Ovary (tissue), 9 donors: Measurements from ENCODE around the gene VAV3. TPM values are rescaled to one million over a fixed set of nuclear protein-coding genes. Genes with fewer than 3 reads are reported as not detected.

Source experiments
- DNase-seq, 5 donors: peaks; one replicate each; pipeline ENCODE4 v3.0.0-alpha.2; 2019 to 2020
- H3K27ac ChIP-seq, 2 donors: fragments of 200-600 bp; one replicate each; pipeline versions ENCODE4 v1.5.1 to v1.8.0; 2019 to 2022
- H3K27me3 ChIP-seq: fragments of 200-600 bp; one replicate; pipeline ENCODE4 v1.8.0; 2022
- H3K36me3 ChIP-seq: fragments of 200-600 bp; sonication (generic); one replicate; pipeline ENCODE4 v1.5.1; 2019
- H3K4me1 ChIP-seq: one replicate; pipeline ENCODE4 v1.8.1; 2013; ENCODE audit warnings: mild to moderate bottlenecking, moderate library complexity; ENCODE audit not compliant: insufficient read depth
- H3K4me3 ChIP-seq: fragments of 200-600 bp; sonication (generic); one replicate; pipeline ENCODE4 v1.5.1; 2017
- H3K9me3 ChIP-seq, 2 donors: fragments of 200-600 bp in 1 of 2; sonication (generic) in 1 of 2; one replicate each; pipeline versions ENCODE4 v1.5.1 to v1.8.1; 2013 to 2019; ENCODE audit warnings: mild to moderate bottlenecking in 1 of 2, moderate library complexity in 1 of 2
- CTCF ChIP-seq, 3 donors: fragments of 450-650 bp in 2 of 3; fragments of 200-600 bp in 1 of 3; IDR thresholded peaks; one replicate each; pipeline versions ENCODE4 v1.5.1 to v1.8.0; 2016 to 2022; ENCODE audit warnings: antibody characterized with exemption in 3 of 3, mild to moderate bottlenecking in 1 of 3
- EP300 ChIP-seq: sonication (generic); formaldehyde crosslinking; IDR thresholded peaks from one replicate; pipeline ENCODE4 v1.6.1; 2017; ENCODE audit warnings: antibody characterized with exemption
- POLR2A ChIP-seq: fragments of 450-650 bp; IDR thresholded peaks from one replicate; pipeline ENCODE4 v1.6.1; 2017; ENCODE audit warnings: antibody characterized with exemption, mild to moderate bottlenecking, moderate library complexity
- WGBS, 3 donors: extraction: QIAGEN DNeasy Blood & Tissue Kit in 1 of 3; methylation state at CpG; one replicate each; pipeline versions ENCODE4 v1.1.5 to v1.1.7; 2013 to 2017; 5-methylcytosine and 5-hydroxymethylcytosine counted together
- intact Hi-C, 4 donors: fragments of 100-400 bp; cut with DNase I; formaldehyde crosslinking; loops; one replicate each; pipeline versions ENCODE4 v1.11.0 to v1.15.1; 2022 to 2023
- polyA plus RNA-seq, 2 donors: library from polyadenylated mRNA; stranded (reverse); fragments of 200-250 nt in 1 of 2; fragments of 350-450 nt in 1 of 2; fragmentation: Illumina TruSeq in 1 of 2; extraction: RNeasy Lipid Tissue Mini Kit (QIAGEN cat#74804) in 1 of 2; gene quantifications; one replicate each; pipeline ENCODE4 v1.2.3, GENCODE V29; 2013 to 2014
- total RNA-seq, 7 donors: library from RNA; depleted of rRNA in 2 of 7; stranded (reverse); fragments of >200 nt in 2 of 7; fragmentation: NEBNext Ultra II Directional in 3 of 7; extraction: Animal tissue kit (Norgen Biotek cat#: 25700) in 3 of 7; gene quantifications; one replicate each; pipeline versions ENCODE4 v1.1.0 to v1.2.4, GENCODE V29; 2016 to 2023
- donor health status: DM: no; HTN: no; CAD: no; lungs with moderate emphysema.
- donor health status: DM: no; HTN: no; CAD: no.
- donor health status: Bipolar disorder and iron deficiency.
- donor health status: DM: yes; HTN: yes; CAD: no.
- donor health status: DM: no; HTN: no; CAD: no.
- donor health status: DM: yes; HTN: yes; CAD: no.

The VAV3 gene
- total and polyA plus RNA-seq, 9 donors: 0.78 to 7.4 (median 1.5) TPM

- 80 to 85% (median 82%) methylated on average over 8 of the region's 8 CpGs for WGBS, 3 donors
- H3K27me3 ChIP-seq: no peaks in the 10 kb centered on the region
- intact Hi-C loops: no loop called here
- H3K9me3 ChIP-seq: no peaks in the 10 kb centered on the region
- no peaks in the 10 kb centered on the region for H3K36me3 ChIP-seq
- no peaks in the 10 kb centered on the region for H3K4me1 ChIP-seq
- TF ChIP-seq EP300 (no peak), CTCF (IDR thresholded peaks at IDR 0.05) (no peak), POLR2A (no peak)
- DNase-seq: no peak
- H3K4me3 ChIP-seq: no peak overlapping the region
- no peak overlapping the region for H3K27ac ChIP-seq
Observed at GRCh38 chr1:107617921-107618320, 347.1 kb downstream of the VAV3 start.

- no peaks in the 10 kb centered on the region for H3K4me1 ChIP-seq
- H3K9me3 ChIP-seq: no peaks in the 10 kb centered on the region
- DNase-seq: no peak
- no peaks in the 10 kb centered on the region for H3K27me3 ChIP-seq
- H3K4me3 ChIP-seq: no peak overlapping the region
- H3K36me3 ChIP-seq: no peaks in the 10 kb centered on the region
- intact Hi-C loops: no loop called here
- no peak for TF ChIP-seq EP300
- no peak for TF ChIP-seq POLR2A
- TF ChIP-seq CTCF (IDR thresholded peaks at IDR 0.05): no peak
- no peak overlapping the region for H3K27ac ChIP-seq
Observed at GRCh38 chr1:107617456-107617855, 347.5 kb downstream of the VAV3 start.

GRCh38 chr1:107609808-107610207 is 355.2 kb downstream of the VAV3 start:
- DNase-seq: no peak
- no peak for TF ChIP-seq POLR2A
- no peak for TF ChIP-seq EP300
- no peak for TF ChIP-seq CTCF (IDR thresholded peaks at IDR 0.05)
- Histone ChIP-seq H3K9me3 (no peaks in the 10 kb centered on the region), H3K27me3 (no peaks in the 10 kb centered on the region), H3K27ac (no peak overlapping the region), H3K36me3 (no peaks in the 10 kb centered on the region), H3K4me1 (no peaks in the 10 kb centered on the region), H3K4me3 (no peak overlapping the region)
- 68 to 82% (median 70%) methylated on average over 1 of the region's 1 CpG for WGBS, 3 donors
- intact Hi-C loops: no loop called here

- no peak for DNase-seq
- no peaks in the 10 kb centered on the region for H3K4me1 ChIP-seq
- no peak overlapping the region for H3K27ac ChIP-seq
- H3K4me3 ChIP-seq: no peak overlapping the region
- H3K9me3 ChIP-seq: no peaks in the 10 kb centered on the region
- TF ChIP-seq POLR2A (no peak), EP300 (no peak), CTCF (IDR thresholded peaks at IDR 0.05) (no peak)
- H3K27me3 ChIP-seq: no peaks in the 10 kb centered on the region
- intact Hi-C loops: no loop called here
- H3K36me3 ChIP-seq: no peaks in the 10 kb centered on the region
Observed at GRCh38 chr1:107604825-107605224, 360.2 kb downstream of the VAV3 start.

GRCh38 chr1:107600607-107601160 is 364.3 kb downstream of the VAV3 start:
- intact Hi-C loops: no loop called here
- no peaks in the 10 kb centered on the region for H3K4me1 ChIP-seq
- WGBS, 3 donors: 64 to 78% (median 66%) methylated on average over 3 of the region's 3 CpGs
- no peak for DNase-seq
- H3K36me3 ChIP-seq: no peaks in the 10 kb centered on the region
- no peak overlapping the region for H3K27ac ChIP-seq
- no peaks in the 10 kb centered on the region for H3K9me3 ChIP-seq
- H3K4me3 ChIP-seq: no peak overlapping the region
- TF ChIP-seq EP300: no peak
- TF ChIP-seq CTCF (IDR thresholded peaks at IDR 0.05): no peak
- no peak for TF ChIP-seq POLR2A
- no peaks in the 10 kb centered on the region for H3K27me3 ChIP-seq
